IMR-90 (cell line): Measurements from ENCODE around the gene PIGZ. TPM values are rescaled to one million over a fixed set of nuclear protein-coding genes. Genes with fewer than 3 reads are reported as not detected.

Source experiments
- ATAC-seq: fragments of 200-7000 bp; cut with Tn5 transposase; 2 replicates; pipeline ENCODE4 v1.9.1; 2020; ENCODE audit warnings: low read depth, mild to moderate bottlenecking, moderate library complexity
- BruUV-seq: library from RNA; stranded (reverse); fragments of 400-500 nt; replicated peaks from 2 replicates; lab custom pipeline; 2021; lab: Mats Ljungman, UMichigan
- CTCF ChIA-PET: fragments of 300-600 bp; formaldehyde crosslinking; extraction: SDS; loops from one replicate; lab custom pipeline; 2021; ENCODE audit warnings: antibody characterized with exemption; lab: Yijun Ruan, JAX
- POLR2A ChIA-PET: fragments of 300-600 bp; sonication (Branson Sonifier 250); formaldehyde crosslinking; loops from one replicate; lab custom pipeline; 2022; ENCODE audit warnings: antibody characterized with exemption; ENCODE audit not compliant: unreplicated experiment; lab: Charles Lee
- DNase-seq: peaks from one replicate; pipeline ENCODE4 v3.0.0; 2013
- H2AFZ ChIP-seq: replicated peaks from 2 replicates; pipeline ENCODE3; 2013; ENCODE audit warnings: low read length, mild to moderate bottlenecking; ENCODE audit not compliant: poor library complexity
- H2AK5ac ChIP-seq: 2 replicates; pipeline ENCODE4 v1.6.1; 2013; ENCODE audit warnings: low read depth, low read length, inconsistent platforms
- H2AK9ac ChIP-seq: replicated peaks from 2 replicates; pipeline ENCODE3; 2013; ENCODE audit warnings: mild to moderate bottlenecking, low read depth, low read length, moderate library complexity; ENCODE audit not compliant: poor library complexity
- H2BK120ac ChIP-seq: 2 replicates; pipeline ENCODE4 v1.6.1; 2013; ENCODE audit warnings: low read depth, low read length, inconsistent platforms
- H2BK15ac ChIP-seq: 3 replicates; pipeline ENCODE4 v1.6.1; 2013; ENCODE audit warnings: low read depth, low read length, inconsistent platforms
- H2BK20ac ChIP-seq: 2 replicates; pipeline ENCODE4 v1.6.1; 2013; ENCODE audit warnings: low read depth, mild to moderate bottlenecking, inconsistent platforms, low read length, moderate library complexity
- H2BK5ac ChIP-seq: 2 replicates; pipeline ENCODE4 v1.6.1; 2013; ENCODE audit warnings: mild to moderate bottlenecking, low read depth, low read length, inconsistent platforms; ENCODE audit not compliant: poor library complexity, severe bottlenecking
- H3K14ac ChIP-seq: replicated peaks from 2 replicates; pipeline ENCODE4 v1.6.1; 2013; ENCODE audit warnings: low read depth, low read length, inconsistent platforms
- H3K18ac ChIP-seq: 2 replicates; pipeline ENCODE4 v1.6.1; 2013; ENCODE audit warnings: low read depth, low read length, control low read depth
- H3K23ac ChIP-seq: 2 replicates; pipeline ENCODE4 v1.6.1; 2013; ENCODE audit warnings: low read depth, low read length, inconsistent platforms
- H3K27ac ChIP-seq: 2 replicates; pipeline ENCODE4 v1.5.1; 2013; ENCODE audit warnings: mild to moderate bottlenecking, control low read depth, low read length; ENCODE audit not compliant: insufficient read depth
- H3K27me3 ChIP-seq: 2 replicates; pipeline ENCODE4 v1.6.1; 2013; ENCODE audit warnings: low read length; ENCODE audit not compliant: control insufficient read depth, insufficient read depth
- H3K36me3 ChIP-seq: 2 replicates; pipeline ENCODE4 v1.6.1; 2013; ENCODE audit warnings: low read length, mixed read lengths; ENCODE audit not compliant: control insufficient read depth, insufficient read depth
- H3K4ac ChIP-seq: 2 replicates; pipeline ENCODE4 v1.6.1; 2013; ENCODE audit warnings: low read depth, low read length, inconsistent platforms
- H3K4me1 ChIP-seq: 2 replicates; pipeline ENCODE4 v1.6.1; 2013; ENCODE audit warnings: low read length, mixed read lengths; ENCODE audit not compliant: control insufficient read depth, insufficient read depth
- H3K4me2 ChIP-seq: 2 replicates; pipeline ENCODE4 v1.6.1; 2013; ENCODE audit warnings: low read depth, mild to moderate bottlenecking, control low read depth, low read length, moderate library complexity
- H3K4me3 ChIP-seq: 2 replicates; pipeline ENCODE4 v1.5.1; 2013; ENCODE audit warnings: low read depth, mild to moderate bottlenecking, control low read depth, low read length, moderate library complexity; ENCODE audit not compliant: insufficient read depth
- H3K56ac ChIP-seq: 2 replicates; pipeline ENCODE4 v1.6.1; 2013; ENCODE audit warnings: low read length, inconsistent platforms; ENCODE audit not compliant: insufficient read depth; ENCODE audit errors: extremely low read depth
- H3K79me1 ChIP-seq, 2 experiments: 2 replicates each; pipeline ENCODE4 v1.6.1; 2013; ENCODE audit warnings: low read length in 2 of 2, inconsistent platforms in 1 of 2, low read depth in 1 of 2
- H3K9ac ChIP-seq: 2 replicates; pipeline ENCODE4 v1.6.1; 2013; ENCODE audit warnings: low read depth, low read length, control low read depth
- H3K9me1 ChIP-seq: 2 replicates; pipeline ENCODE4 v1.6.1; 2013; ENCODE audit warnings: low read length, inconsistent platforms; ENCODE audit not compliant: insufficient read depth
- H3K9me3 ChIP-seq: 2 replicates; pipeline ENCODE4 v1.6.1; 2013; ENCODE audit warnings: low read length; ENCODE audit not compliant: control insufficient read depth, insufficient read depth
- H4K20me1 ChIP-seq: 2 replicates; pipeline ENCODE4 v1.6.1; 2013; ENCODE audit warnings: low read length, inconsistent platforms; ENCODE audit not compliant: insufficient read depth
- H4K5ac ChIP-seq: 2 replicates; pipeline ENCODE4 v1.6.1; 2013; ENCODE audit warnings: mild to moderate bottlenecking, low read depth, low read length, control low read depth
- H4K8ac ChIP-seq, 2 experiments: 2 replicates each; pipeline ENCODE4 v1.6.1; 2013; ENCODE audit warnings: low read depth in 2 of 2, low read length in 2 of 2, control low read depth in 1 of 2, inconsistent platforms in 1 of 2
- H4K91ac ChIP-seq: 2 replicates; pipeline ENCODE4 v1.6.1; 2013; ENCODE audit warnings: low read depth, low read length, inconsistent platforms; ENCODE audit not compliant: insufficient read depth
- BHLHE40 ChIP-seq: fragments of 150-350 bp; IDR thresholded peaks from 2 replicates; pipeline ENCODE4 v1.6.1; 2016; ENCODE audit warnings: mild to moderate bottlenecking, low read depth, low read length
- CEBPB ChIP-seq: IDR thresholded peaks from 2 replicates; pipeline ENCODE4 v1.6.1; 2012; ENCODE audit warnings: low read depth, low read length, improper control_type of control experiment
- CHD1 ChIP-seq: IDR thresholded peaks from 2 replicates; pipeline ENCODE4 v1.6.1; 2012; ENCODE audit warnings: low read depth, low read length, improper control_type of control experiment
- CTCF ChIP-seq: conservative IDR thresholded peaks from 2 replicates; pipeline ENCODE4 v1.5.1; 2012; ENCODE audit warnings: mild to moderate bottlenecking, low read depth, low read length, improper control_type of control experiment
- FOS ChIP-seq: fragments of 150-350 bp; IDR thresholded peaks from 2 replicates; pipeline ENCODE4 v1.6.1; 2016; ENCODE audit warnings: low read depth, low read length
- MAZ ChIP-seq: IDR thresholded peaks from 2 replicates; pipeline ENCODE4 v1.6.1; 2012; ENCODE audit warnings: low read depth, mild to moderate bottlenecking, low read length, improper control_type of control experiment, moderate library complexity, borderline replicate concordance
- MXI1 ChIP-seq: IDR thresholded peaks from 2 replicates; pipeline ENCODE4 v1.6.1; 2012; ENCODE audit warnings: low read depth, mild to moderate bottlenecking, low read length, moderate library complexity, borderline replicate concordance
- NFE2L2 ChIP-seq: fragments of 150-350 bp; IDR thresholded peaks from 2 replicates; pipeline ENCODE4 v1.6.1; 2016; ENCODE audit warnings: low read depth, mild to moderate bottlenecking, low read length
- POLR2A ChIP-seq: IDR thresholded peaks from 2 replicates; pipeline ENCODE4 v1.6.1; 2012; ENCODE audit warnings: mild to moderate bottlenecking, low read depth, low read length
- RCOR1 ChIP-seq: IDR thresholded peaks from 2 replicates; pipeline ENCODE4 v1.6.1; 2012; ENCODE audit warnings: mild to moderate bottlenecking, low read length, improper control_type of control experiment; ENCODE audit not compliant: insufficient replicate concordance
- RFX5 ChIP-seq: IDR thresholded peaks from 2 replicates; pipeline ENCODE4 v1.8.0; 2012; ENCODE audit warnings: low read depth, mild to moderate bottlenecking, low read length, moderate library complexity
- USF2 ChIP-seq: fragments of 150-350 bp; IDR thresholded peaks from 2 replicates; pipeline ENCODE4 v1.6.1; 2017; ENCODE audit warnings: mild to moderate bottlenecking, antibody characterized with exemption, low read length, low read depth
- WGBS, 2 experiments: methylation state at CpG; one replicate each; pipeline versions ENCODE4 v1.1.5 to v1.1.7; 2013; ENCODE audit warnings: missing lambda C conversion rate in 2 of 2; ENCODE audit not compliant: insufficient read length in 1 of 2; ENCODE audit errors: extremely low coverage in 2 of 2; 5-methylcytosine and 5-hydroxymethylcytosine counted together
- dilution Hi-C: fragments of 300-500 bp; cut with HindIII; formaldehyde crosslinking; loops from one replicate; pipeline ENCODE4 v1.14.3; 2018; ENCODE audit warnings: low sequenced_read_pairs; ENCODE audit not compliant: unreplicated experiment
- in situ Hi-C: fragments of 300-500 bp; cut with MboI; formaldehyde crosslinking; loops from 3 replicates; pipeline ENCODE4 v1.14.3; 2019; ENCODE audit warnings: low sequenced_read_pairs, inconsistent platforms, mixed read lengths
- intact Hi-C: fragments of 100-400 bp; cut with micrococcal nuclease; formaldehyde crosslinking; loops from 2 replicates; pipeline ENCODE4 v1.10.0; 2022
- polyA plus RNA-seq, 3 experiments: library from polyadenylated mRNA; depleted of rRNA; stranded (reverse); fragments of >200 nt; gene quantifications; 2 replicates each; pipeline ENCODE4 v1.2.3, GENCODE V29; 2012; ENCODE audit warnings: low replicate concordance in 1 of 3
- total RNA-seq: library from RNA; depleted of rRNA; stranded (reverse); fragments of >200 nt; gene quantifications from 2 replicates; pipeline ENCODE4 v1.2.3, GENCODE V29; 2012

Gene PIGZ
- total and polyA plus RNA-seq, 2 of the 4 experiments (the other 2 are of a cell fraction), result 0.18 to 0.86 TPM

- no peak for ATAC-seq
- CTCF ChIA-PET, result no interaction called here
Observed at GRCh38 chr3:196903740-196904139, 64.9 kb downstream of the PIGZ start.

More at GRCh38 chr3:196903740-196904139, 64.9 kb downstream of the PIGZ start:
- no peak for TF ChIP-seq FOS
- no peak for TF ChIP-seq NFE2L2
- TF ChIP-seq CHD1, result no peak
- no peak for TF ChIP-seq POLR2A
- no peak for TF ChIP-seq RFX5
- TF ChIP-seq USF2, result no peak
- no peak for TF ChIP-seq CTCF
- TF ChIP-seq CEBPB, result no peak
- no peak for TF ChIP-seq MAZ
- no peak for TF ChIP-seq MXI1
- no peak for TF ChIP-seq RCOR1
- TF ChIP-seq BHLHE40, result no peak
- no peaks in the 10 kb centered on the region for H3K9me3 ChIP-seq
- H2BK20ac ChIP-seq, result no peak overlapping the region
- no peak overlapping the region for H2AK5ac ChIP-seq
- peaks cover 32% of the 10 kb centered on the region for H3K36me3 ChIP-seq
- no peak overlapping the region for H2BK120ac ChIP-seq
- H3K27me3 ChIP-seq, result no peaks in the 10 kb centered on the region
- no peak overlapping the region for H3K23ac ChIP-seq
- no peak overlapping the region for H2BK5ac ChIP-seq
- in situ Hi-C loops (no loop called here), intact Hi-C loops (no loop called here), dilution Hi-C loops (no loop called here)
- H3K27ac ChIP-seq, result no peak overlapping the region
- no peak overlapping the region for H4K5ac ChIP-seq
- no peak overlapping the region for H3K4me3 ChIP-seq
- no peak for DNase-seq
- H3K14ac ChIP-seq, result no peak overlapping the region
- WGBS, 2 experiments, result 100% methylated on average over 2 of the region's 2 CpGs; no CpG with 5 or more reads in 1 of the 2 experiments
- H3K4me1 ChIP-seq, result no peaks in the 10 kb centered on the region
- no peak overlapping the region for H3K4ac ChIP-seq
- POLR2A ChIA-PET, result no interaction called here
- H3K9ac ChIP-seq, result no peak overlapping the region
- peaks cover 4 to 7% of the 10 kb centered on the region in 2 experiments; a peak in 2 of 4 replicates for H3K79me1 ChIP-seq
- no peak overlapping the region for H2BK15ac ChIP-seq
- H3K9me1 ChIP-seq, result no peaks in the 10 kb centered on the region
- H2AK9ac ChIP-seq, result no peak overlapping the region
- H3K4me2 ChIP-seq, result no peak overlapping the region
- no peak overlapping the region for H2AFZ ChIP-seq
- H3K18ac ChIP-seq, result no peak overlapping the region
- no peak overlapping the region for H4K91ac ChIP-seq
- no peaks in the 10 kb centered on the region for H4K20me1 ChIP-seq
- no TSS peak for BruUV-seq
- H4K8ac ChIP-seq, result no peak overlapping the region
- H3K56ac ChIP-seq, result no peak overlapping the region
